Large intestine (tissue), 3 donors: ENCODE data around the gene CYP26B1. TPM values are rescaled to one million over a fixed set of nuclear protein-coding genes. Genes with fewer than 3 reads are reported as not detected.

Experiments used
- DNase-seq, 2 donors: peaks; one replicate each; pipeline versions ENCODE4 v3.0.0 to v3.0.0-alpha.2; 2013
- H3K27ac ChIP-seq: one replicate; pipeline ENCODE4 v1.5.1; 2013; ENCODE audit warnings: low read length
- H3K27me3 ChIP-seq: 2 replicates; pipeline ENCODE4 v1.6.1; 2013; ENCODE audit warnings: low read length; ENCODE audit not compliant: control insufficient read depth, insufficient read depth
- H3K36me3 ChIP-seq: 2 replicates; pipeline ENCODE4 v1.6.1; 2013; ENCODE audit warnings: low read length; ENCODE audit not compliant: control insufficient read depth, insufficient read depth
- H3K4me1 ChIP-seq: one replicate; pipeline ENCODE4 v1.6.1; 2013; ENCODE audit warnings: low read length; ENCODE audit not compliant: control insufficient read depth, insufficient read depth
- H3K4me3 ChIP-seq: one replicate; pipeline ENCODE4 v1.5.1; 2013; ENCODE audit warnings: low read length
- H3K9me3 ChIP-seq: one replicate; pipeline ENCODE4 v1.6.1; 2013; ENCODE audit warnings: mild to moderate bottlenecking, low read depth, low read length, moderate library complexity; ENCODE audit not compliant: control insufficient read depth
- WGBS: methylation state at CpG from one replicate; pipeline ENCODE4 v1.1.5; 2013; ENCODE audit warnings: low lambda C conversion rate; ENCODE audit not compliant: insufficient coverage; 5-methylcytosine and 5-hydroxymethylcytosine counted together
- polyA plus RNA-seq: library from polyadenylated mRNA; unstranded; fragments of 120-200 nt; gene quantifications from one replicate; pipeline ENCODE4 v1.2.1, GENCODE V29; 2013

The CYP26B1 gene
- polyA plus RNA-seq, 1 donor = 6.1 TPM

DNA sequence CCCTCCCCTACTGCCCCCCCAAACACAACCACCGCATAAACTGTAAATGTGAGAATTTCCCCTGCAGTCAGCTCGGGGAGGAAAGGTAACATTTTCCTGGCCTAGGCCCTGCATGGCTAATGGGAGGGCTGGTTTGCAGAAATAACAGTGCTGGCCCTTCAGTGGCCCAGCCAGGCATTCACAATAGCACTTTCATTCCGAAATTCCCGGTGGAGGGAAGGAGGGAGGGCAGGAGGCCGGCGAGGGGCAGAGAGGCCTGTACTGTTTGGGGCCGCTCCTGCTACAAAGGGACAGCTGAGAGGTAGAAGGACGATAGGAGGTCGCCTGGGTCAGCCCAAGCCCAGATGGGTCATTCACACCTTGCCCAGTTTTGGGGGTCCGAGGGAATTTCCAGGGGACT lies 11.3 kb downstream of the CYP26B1 start:
- no peak overlapping the region for H3K27ac ChIP-seq
- no CpG with 5 or more reads among the region's 10 CpGs for WGBS
- DNase-seq = no peak
- no peaks in the 10 kb centered on the region for H3K27me3 ChIP-seq
- no peak overlapping the region for H3K4me3 ChIP-seq
- peaks cover 19% of the 10 kb centered on the region for H3K4me1 ChIP-seq
- no peaks in the 10 kb centered on the region for H3K36me3 ChIP-seq
- H3K9me3 ChIP-seq = no peaks in the 10 kb centered on the region

DNA sequence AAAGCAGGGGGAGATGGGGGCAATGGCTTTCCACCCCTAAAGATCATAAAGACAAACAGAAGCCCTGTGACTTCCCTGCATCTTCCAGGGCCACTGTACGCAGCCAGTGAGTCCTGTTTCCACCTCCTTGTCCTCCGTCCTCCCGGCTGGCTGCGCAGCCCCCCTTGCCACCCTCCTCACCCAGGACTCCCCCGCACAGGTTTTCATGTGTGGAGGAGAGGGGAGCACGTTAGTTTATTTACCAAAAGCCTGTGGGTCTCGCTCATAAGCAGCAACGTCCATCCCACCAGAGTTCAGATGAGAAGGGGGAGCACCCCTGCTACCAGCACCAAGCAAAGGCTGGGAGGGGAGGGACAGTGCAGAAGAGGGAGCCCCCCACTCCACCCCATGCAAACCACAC lies 11.7 kb downstream of the CYP26B1 start:
- Histone ChIP-seq H3K4me1 (peaks cover 19% of the 10 kb centered on the region), H3K9me3 (no peaks in the 10 kb centered on the region), H3K27me3 (no peaks in the 10 kb centered on the region), H3K4me3 (no peak overlapping the region), H3K27ac (no peak overlapping the region), H3K36me3 (no peaks in the 10 kb centered on the region)
- no CpG with 5 or more reads among the region's 8 CpGs for WGBS
- no peak for DNase-seq

DNA sequence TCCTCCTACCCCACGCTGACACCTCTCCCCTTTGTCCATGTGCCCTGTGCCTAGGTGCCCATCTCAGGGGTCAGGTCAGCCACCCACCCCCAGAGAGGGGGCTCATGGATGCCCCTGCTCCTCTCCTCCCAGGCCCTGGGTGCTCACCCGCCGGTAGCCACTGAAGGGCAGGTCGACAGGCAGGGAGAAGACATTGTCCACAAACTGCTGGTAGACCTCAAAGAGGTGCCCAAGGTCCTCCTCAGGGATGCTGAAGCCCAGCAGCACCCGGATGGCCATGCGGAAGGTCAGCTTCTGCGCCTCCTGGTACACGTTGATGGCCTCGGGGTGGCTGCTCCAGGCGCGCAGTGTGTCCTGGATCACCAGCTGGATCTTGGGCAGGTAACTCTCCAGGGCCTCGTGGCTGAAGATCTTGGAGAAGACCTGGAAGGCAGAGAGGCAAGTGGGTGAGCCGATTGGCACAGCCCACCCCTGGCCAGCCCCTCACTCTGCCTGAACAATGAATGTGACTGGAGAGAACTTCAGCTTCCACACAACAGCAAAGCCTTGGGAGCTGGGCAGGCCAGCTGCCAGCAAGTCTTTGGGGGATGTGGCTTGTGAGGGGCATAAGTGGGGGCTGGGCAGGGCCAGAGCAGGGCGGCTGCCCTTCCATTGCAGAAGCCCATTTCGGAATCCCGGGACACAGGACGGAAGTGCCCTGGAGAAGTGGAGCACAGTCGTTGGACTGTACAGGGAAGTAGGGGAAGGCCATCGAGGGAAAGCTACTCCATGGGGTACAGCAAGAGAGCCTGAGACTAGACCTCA lies 12.5 kb downstream of the CYP26B1 start:
- Histone ChIP-seq H3K4me3 (no peak overlapping the region), H3K27me3 (no peaks in the 10 kb centered on the region), H3K36me3 (no peaks in the 10 kb centered on the region), H3K27ac (no peak overlapping the region), H3K9me3 (no peaks in the 10 kb centered on the region), H3K4me1 (peaks cover 19% of the 10 kb centered on the region)
- DNase-seq = no peak
- WGBS = no CpG with 5 or more reads among the region's 19 CpGs

DNA sequence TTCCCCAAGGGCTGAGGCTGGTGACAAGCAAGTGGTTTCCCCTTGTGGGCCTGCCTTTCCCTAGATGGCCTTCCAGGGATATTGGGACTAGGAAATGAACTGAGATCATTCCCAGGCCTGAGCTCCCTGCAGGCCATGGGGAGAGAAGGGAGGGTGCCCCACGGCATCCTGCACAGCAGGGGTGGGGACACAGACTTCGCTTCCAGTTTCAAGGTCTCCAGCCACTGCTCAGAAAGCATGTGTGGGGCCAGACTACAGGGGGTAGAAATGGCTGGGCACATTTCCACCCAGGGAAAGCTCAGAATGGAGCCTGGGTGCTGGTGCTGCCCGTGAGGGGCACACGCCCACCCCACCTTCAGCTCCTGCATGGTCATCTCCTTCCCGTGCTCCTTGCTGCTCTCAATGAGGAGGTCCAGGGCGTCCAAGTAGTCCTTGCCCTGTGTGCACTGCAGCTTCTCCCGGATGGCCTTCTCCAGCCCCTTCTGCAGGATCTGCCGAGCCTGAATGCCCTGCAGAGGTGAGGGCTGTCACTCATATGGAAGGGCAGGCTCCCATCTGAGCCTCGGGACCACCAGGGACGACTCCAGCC lies 13.2 kb downstream of the CYP26B1 start:
- Histone ChIP-seq H3K27me3 (no peaks in the 10 kb centered on the region), H3K9me3 (no peaks in the 10 kb centered on the region), H3K4me1 (peaks cover 17% of the 10 kb centered on the region), H3K36me3 (no peaks in the 10 kb centered on the region), H3K27ac (no peak overlapping the region), H3K4me3 (no peak overlapping the region)
- no CpG with 5 or more reads among the region's 10 CpGs for WGBS
- no peak for DNase-seq

DNA sequence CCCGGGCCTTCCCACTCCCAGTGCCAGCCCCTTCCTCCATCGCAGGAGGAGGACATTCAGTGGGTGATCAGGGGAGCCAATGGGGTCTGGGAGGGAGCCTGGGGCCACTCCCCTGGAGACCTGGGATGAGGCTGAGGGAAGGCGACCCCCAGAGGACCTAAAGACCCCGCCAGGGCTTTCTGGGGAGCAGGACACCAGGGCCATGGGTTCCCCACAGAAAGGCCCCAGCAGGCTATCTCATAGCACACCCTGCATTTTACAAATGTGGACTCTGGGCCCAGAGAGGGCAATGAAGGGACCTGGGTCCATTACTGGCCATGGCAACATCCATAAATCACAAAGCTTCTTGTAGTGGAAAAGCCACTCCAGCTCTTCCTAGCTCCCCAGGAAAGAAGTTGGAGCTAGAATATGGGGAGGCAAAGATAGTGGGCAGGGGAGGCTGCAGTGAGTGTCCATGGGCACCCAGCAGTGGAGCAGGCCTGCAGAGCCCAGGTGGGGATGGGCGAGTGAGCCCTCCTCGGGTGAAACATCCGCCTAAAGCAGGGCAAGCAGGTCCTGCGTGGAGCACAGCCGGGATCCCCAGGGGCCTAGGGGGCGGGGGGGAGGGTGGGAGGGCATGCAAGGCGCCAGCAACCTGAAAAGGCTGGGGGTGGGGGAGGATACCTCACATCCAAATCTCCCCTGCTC lies 13.8 kb downstream of the CYP26B1 start:
- Histone ChIP-seq H3K4me3 (no peak overlapping the region), H3K4me1 (peaks cover 14% of the 10 kb centered on the region), H3K36me3 (no peaks in the 10 kb centered on the region), H3K9me3 (no peaks in the 10 kb centered on the region), H3K27ac (no peak overlapping the region), H3K27me3 (no peaks in the 10 kb centered on the region)
- no peak for DNase-seq
- no CpG with 5 or more reads among the region's 11 CpGs for WGBS

DNA sequence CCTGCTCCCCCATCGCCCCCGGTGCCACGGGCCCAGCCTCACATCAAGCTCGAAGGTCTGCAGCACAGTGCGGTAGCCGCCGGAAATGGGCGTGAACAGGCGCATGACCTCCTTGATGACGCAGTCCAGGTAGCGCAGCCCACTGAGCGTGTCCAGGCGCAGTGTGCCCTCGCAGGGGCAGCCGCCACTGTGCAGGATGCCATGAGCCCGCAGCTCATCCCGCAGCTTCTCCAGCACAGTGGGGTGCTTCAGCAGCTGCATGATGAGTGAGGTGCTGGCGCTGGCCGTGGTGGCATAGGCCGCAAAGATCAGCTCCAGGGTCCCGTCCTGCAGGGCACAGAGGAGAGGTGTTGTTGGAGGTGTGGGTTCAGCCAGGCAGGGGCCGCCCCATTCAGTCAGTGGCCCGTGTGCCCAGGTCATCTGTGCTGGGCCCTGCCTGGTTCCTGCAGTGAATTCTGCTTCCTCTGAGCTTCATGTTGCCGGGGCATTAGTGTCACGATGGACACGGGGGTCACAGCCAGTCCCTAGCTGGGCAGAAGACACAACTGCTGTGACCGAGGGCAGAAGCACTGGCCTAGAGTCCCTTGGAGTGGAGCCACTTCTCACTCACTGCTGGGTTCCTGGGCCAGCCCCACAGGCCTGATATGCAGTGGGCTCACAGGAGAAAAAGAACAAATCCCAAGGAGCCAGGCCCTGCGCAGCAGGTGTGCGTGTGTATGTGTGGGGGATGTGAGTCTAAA lies 14.5 kb downstream of the CYP26B1 start:
- no peaks in the 10 kb centered on the region for H3K27me3 ChIP-seq
- H3K9me3 ChIP-seq = no peaks in the 10 kb centered on the region
- no peaks in the 10 kb centered on the region for H3K36me3 ChIP-seq
- no peak overlapping the region for H3K27ac ChIP-seq
- no peak for DNase-seq
- WGBS = no CpG with 5 or more reads among the region's 29 CpGs
- peaks cover 6% of the 10 kb centered on the region for H3K4me1 ChIP-seq
- no peak overlapping the region for H3K4me3 ChIP-seq

DNA sequence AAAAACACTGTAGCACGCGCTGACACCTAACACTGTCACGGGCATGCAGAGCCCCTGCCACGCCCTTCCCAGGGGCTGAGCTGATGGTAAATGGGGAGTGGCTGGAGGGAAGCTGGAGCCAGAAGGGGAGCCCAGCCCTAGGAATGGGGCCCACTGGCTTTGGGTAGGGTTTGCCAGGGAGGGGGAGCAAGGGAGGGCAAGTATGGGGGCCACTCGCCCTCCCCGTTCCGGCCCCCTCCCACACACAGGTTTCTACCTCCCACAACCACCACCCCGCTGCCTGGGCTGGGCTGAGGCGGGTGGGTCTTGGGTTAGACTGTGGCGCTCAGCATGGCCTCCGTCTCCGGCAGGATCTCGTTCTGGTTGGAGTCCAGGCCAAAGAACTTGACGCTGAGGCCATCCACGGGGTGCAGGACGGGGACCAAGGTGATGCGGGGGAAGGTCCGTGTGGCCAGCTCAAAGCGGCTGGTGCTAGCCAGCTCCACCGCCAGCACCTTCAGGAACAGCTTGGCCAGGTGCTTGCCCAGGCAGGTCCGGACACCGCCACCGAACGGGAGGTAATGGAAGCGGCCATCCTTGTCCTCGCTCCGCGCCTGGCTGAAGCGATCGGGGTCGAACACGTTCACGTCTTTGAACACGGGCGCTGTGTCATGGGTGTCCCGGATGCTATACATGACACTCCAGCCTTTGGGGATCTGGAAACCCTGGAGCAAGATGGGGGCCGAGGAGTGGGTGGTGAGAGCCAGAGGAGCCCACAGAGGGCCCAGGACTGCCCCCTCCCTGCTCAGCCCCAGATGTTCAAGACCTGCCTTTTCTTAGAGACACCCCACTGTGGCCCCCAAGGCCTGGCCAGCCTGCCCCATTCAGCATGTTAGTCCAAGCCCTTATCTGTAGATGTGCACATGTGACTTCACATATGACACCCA lies 15.5 kb downstream of the CYP26B1 start:
- no peak for DNase-seq
- no peaks in the 10 kb centered on the region for H3K9me3 ChIP-seq
- no peaks in the 10 kb centered on the region for H3K36me3 ChIP-seq
- no peaks in the 10 kb centered on the region for H3K4me1 ChIP-seq
- WGBS = no CpG with 5 or more reads among the region's 37 CpGs
- H3K27me3 ChIP-seq = peaks cover 2% of the 10 kb centered on the region
- no peak overlapping the region for H3K27ac ChIP-seq
- H3K4me3 ChIP-seq = no peak overlapping the region

DNA sequence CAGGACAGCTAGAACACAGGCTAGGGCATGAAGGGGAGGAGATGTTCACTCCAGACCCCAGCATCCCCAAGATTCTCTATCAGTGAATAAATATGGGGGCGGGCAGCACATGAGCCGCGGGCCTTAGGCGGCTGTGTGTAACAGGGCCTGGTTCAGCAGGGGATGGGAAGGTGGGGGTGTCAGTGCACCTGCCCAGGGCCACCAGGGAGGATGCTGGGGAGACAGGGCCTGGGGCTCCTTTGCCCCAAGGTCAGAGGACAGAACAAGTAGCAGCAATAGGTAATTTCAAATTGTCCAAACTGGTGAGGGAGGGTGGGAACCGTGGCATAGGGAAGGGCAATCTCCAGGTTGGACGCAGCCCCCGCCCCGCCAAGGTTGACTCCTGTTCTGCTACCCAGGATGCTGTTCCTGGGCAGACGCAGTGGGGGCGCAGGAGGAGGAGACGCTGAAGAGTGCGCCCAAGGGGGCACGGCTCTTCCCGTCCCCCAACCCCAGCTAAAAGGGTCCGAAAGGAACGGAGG lies 16.2 kb downstream of the CYP26B1 start:
- Histone ChIP-seq H3K9me3 (no peaks in the 10 kb centered on the region), H3K4me3 (no peak overlapping the region), H3K27ac (no peak overlapping the region), H3K36me3 (no peaks in the 10 kb centered on the region), H3K27me3 (peaks cover 2% of the 10 kb centered on the region), H3K4me1 (no peaks in the 10 kb centered on the region)
- no CpG with 5 or more reads among the region's 16 CpGs for WGBS
- DNase-seq = no peak

DNA sequence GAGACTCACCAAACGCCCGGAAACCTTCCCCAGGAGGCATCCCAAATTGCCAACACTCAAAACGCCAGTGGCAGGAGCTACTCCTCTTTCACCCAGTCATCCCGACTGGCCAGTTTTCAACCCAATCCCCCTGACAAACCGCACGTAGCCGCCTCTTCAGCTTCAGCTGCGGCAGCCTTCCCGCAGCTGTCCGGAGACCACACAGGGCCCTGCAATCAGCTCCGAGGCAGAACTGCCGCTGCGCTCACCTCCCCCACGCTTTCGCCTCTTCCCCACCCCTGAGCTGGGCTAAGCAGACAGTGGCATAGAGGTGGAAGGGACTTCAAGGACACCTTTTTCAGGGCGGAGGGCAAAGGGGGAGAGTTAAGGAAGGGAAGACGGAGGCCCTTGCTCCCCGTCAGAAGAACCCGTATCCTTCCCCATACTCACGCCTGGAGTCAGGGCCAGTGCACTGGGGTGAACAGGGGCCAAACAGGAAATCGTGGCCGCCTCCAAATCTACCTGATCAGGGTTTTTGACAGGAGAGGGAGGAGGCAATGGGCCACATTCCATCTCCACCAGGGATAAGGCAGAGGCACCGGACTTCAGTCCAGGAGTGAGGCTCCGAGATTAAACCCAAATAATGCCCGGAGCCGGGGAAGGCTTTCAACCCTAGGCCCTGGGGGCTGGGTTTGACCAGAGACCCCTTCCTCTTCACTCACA lies 16.9 kb downstream of the CYP26B1 start:
- Histone ChIP-seq H3K27me3 (peaks cover 2% of the 10 kb centered on the region), H3K9me3 (no peaks in the 10 kb centered on the region), H3K4me3 (no peak overlapping the region), H3K36me3 (no peaks in the 10 kb centered on the region), H3K27ac (no peak overlapping the region), H3K4me1 (no peaks in the 10 kb centered on the region)
- DNase-seq = no peak
- no CpG with 5 or more reads among the region's 26 CpGs for WGBS
